Right renal pelvis (tissue), 4 donors: ENCODE results near the gene BMP7. TPM values are rescaled to one million over a fixed set of nuclear protein-coding genes. Genes with fewer than 3 reads are reported as not detected.
"Not testable (repeated sequence)": the region's sequence is repeated elsewhere in the genome, so short reads cannot be mapped to it uniquely, and the experiment has no call there.

ENCODE experiments used
- DNase-seq, 4 donors: peaks; one replicate each; pipeline ENCODE4 v3.0.0-alpha.2; 2013; ENCODE audit warnings: low read depth in 4 of 4, low spot score in 3 of 4, missing footprints in 1 of 4
- polyA plus RNA-seq, 4 donors: library from polyadenylated mRNA; unstranded; fragments of 120-200 nt; gene quantifications; one replicate each; pipeline ENCODE4 v1.2.1, GENCODE V29; 2013; ENCODE audit not compliant: insufficient read length in 4 of 4

The BMP7 gene
- polyA plus RNA-seq, 4 donors: 80.9 to 110 (median 86.5) TPM

DNA sequence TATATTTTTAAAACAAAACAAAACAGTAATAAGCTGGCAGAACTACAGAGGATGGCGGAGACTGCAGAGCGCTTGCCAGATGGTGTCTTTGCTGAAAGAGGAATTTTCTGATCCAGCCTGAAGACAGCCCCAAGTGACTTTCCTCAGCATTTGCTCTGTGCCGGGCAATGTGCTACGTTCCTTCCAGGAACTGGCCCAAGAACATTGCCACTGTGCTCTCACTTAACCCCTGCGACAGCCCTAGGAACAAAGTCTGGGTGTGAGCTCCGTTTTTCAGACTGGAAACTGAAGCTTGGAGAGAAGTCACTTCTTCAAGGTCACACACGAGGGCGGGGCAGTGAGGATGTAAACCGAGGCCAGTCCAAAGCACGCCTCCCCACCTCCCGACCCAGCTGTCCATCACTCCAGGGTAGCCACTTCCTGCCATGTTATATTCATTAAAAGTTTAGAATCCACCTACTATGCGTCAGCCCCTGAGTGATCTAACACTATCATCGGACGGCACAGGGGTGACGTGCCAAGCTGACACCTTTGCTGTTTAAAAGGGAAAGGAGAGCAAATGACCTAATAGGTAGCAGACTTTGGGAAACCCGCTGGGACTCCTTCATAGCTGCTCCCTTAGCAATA is 22.3 kb upstream of the BMP7 start:
- DNase-seq: no peak

DNA sequence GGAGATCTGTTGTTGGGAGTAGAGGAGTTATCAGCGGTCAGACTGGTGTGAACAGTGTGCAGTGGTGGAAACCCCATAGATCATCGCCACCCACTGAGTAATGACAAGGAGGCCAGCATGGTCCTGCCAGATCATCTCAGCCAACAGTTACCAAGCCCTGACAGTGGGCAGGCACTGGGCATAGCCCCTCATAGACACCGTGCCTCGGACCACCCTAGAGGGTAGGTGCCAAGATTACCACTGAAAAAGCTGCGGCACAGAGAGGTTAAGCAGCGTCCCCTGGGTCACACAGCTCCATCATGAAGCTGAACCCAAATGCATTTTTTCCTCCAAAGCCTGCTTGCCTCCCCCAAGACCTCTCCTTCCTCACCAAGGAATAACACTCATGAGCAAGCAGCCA is 21.5 kb upstream of the BMP7 start:
- DNase-seq: no peak

DNA sequence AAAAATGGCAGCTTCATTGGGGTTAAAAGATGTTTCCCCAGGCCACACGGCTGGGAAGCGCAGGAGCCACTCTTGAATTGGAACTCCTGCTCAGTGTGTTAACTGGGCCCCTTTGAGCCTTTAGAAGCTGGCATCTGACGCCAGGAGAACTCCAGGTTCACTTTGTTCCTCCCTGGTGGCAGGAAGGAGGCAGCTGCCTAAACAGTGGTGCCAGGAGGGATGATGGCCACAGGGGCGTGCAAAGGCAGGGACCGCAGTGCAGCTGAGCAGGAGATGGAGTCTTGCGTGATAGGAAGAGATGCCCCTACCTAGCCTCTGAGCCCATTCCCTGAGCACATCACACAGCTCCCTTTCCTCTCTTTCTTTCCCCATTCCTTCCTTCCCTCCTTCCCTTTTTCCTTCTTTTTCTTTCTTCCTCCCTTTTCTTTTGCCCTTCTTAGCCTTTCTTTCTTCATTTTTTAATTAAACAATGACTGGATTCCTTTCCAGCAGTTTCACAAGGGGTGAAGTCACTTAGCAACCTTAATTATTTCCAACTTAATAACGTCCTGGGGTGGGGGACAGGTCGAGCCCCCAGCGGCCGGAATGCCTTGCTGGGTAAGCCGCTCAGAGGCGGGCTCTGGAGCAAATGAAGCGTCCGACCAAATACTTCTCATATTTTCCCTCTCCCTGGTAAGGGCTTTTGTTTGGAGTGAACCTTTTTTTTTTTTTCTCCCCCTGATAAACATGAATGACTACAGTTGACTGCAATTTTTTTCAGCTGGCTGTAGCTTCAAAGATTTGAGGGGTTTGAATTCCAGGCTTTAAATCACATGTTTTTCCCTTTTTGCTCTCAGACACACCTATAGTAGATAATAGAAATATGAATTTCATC is 20.8 kb upstream of the BMP7 start:
- DNase-seq: no peak

DNA sequence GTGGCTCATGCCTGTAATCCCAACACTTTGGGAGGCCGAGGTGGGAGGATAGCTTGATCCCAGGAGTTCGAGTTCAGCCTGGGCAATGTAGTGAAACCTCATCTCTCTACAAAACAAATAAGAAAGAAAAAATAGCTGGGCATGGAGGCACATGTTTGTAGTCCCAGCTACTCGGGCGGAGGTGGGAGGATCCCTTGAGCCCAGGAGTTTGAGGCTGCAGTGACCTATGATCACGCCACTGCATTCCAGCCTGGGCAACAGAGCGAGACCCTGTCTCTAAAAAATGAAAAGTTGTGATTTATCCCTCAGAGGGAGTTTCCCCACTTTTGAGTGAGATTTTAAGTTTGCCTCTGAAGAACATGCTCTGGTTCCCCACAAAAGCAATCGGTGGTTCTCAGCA is 17.4 kb upstream of the BMP7 start:
- no peak for DNase-seq

DNA sequence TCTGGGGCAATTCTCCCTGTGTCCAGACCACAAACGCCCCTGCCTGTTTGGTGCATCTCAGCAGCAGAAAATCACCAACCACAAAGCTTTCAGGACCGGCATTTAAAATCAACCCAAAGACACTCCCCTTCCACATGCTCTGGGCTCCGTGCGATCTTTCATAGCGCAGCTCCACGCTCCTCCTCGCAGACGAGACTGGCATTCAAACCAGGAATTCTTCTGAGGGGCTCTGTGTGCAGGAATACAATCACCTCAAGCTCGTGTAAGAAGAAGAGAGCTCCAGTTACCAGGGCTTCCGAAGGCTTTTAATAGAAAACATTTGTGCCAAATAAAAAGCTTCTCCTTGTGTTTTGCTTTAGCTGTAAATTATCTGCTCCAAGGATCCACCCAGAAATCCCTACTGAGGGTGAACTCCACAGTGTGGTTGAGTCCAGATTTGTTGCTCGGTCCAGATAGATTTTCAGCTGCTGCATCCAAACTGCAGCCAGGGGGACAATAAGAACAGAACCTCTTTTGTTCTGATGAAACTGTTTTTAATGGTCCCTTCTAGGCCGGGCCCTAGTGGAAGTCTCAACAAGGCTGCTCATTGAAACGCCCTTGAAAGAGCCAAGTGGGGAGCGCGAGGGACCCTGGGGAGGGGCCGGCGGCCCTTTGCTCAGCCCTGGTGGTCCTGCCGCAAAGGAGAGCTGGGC is 16.4 kb upstream of the BMP7 start:
- DNase-seq: no peak

DNA sequence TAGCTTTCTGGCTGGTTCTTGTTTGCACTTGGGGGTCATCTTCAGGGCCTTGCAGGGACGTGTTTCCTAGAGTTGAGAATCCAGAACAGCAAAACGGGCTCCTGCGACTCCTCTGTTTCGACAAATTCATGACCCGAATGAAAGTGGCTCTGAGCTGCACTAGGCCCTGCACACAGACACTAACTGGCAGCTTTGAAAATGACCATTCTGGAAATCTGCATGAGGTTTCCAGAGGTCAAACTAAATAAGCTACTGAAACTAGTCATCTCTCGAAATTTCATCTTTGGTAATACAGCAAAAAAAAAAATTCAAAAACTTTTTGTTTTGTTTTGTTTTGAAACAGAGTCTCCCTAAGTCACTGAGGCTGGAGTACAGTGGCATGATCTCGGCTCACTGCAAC is 15.5 kb upstream of the BMP7 start:
- DNase-seq: no peak

DNA sequence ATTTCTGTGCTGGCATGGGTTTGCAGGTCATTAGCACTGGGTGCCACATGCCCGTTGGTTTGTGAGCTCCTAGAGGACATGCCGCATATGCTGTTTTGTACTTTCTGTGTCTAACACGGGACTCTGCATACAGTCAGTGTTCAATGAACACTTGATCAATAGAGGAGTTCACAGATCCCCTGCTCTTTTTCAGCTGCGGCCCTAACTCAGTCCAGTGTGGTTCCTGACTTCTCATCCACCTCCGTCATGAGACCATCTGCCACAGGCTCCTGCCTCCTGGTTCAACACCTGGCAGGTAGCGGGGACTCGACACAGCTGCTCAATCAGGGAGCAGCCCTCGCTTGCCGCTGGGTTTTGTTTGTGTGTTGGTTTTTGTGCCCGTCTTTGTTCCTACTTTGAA is 13.8 kb upstream of the BMP7 start:
- no peak for DNase-seq

DNA sequence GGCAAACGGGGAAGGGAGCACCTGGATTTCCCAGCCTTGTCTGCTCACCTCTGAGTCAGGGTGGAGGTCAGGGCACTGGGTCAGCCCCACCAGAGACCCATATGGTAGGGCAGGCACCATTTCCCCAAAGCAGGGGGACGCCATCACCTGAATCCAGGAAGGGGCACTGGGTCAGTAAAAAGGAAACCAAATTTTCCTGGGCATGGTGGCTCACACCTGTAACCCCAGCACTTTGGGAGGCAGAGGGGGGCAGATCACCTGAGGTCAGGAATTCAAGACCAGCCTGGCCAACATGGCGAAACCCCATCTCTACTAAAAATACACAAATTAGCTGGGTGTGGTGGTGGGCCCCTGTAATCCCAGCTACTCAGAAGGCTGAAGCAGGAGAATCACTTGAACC is 13.1 kb upstream of the BMP7 start:
- DNase-seq: not testable (repeated sequence)

DNA sequence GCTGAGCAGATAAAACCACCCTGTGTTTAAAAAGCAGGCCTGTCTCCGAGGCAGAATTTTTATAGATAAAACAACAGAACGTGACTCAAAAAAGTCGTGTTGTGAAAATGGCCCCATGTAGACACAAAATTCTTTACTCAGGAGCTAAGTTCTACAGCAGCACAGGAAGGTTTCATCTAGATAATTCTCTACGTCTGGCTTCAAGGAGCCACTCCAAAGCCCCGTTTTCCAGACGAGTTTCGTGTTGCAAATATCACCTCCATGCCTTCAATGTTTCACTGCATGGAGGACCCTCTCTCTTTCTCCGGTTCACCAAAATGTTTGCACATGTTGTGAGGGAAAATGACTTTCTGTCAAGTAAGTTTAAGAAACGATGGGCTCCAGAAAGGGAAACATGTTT is 12.0 kb upstream of the BMP7 start:
- DNase-seq: no peak

DNA sequence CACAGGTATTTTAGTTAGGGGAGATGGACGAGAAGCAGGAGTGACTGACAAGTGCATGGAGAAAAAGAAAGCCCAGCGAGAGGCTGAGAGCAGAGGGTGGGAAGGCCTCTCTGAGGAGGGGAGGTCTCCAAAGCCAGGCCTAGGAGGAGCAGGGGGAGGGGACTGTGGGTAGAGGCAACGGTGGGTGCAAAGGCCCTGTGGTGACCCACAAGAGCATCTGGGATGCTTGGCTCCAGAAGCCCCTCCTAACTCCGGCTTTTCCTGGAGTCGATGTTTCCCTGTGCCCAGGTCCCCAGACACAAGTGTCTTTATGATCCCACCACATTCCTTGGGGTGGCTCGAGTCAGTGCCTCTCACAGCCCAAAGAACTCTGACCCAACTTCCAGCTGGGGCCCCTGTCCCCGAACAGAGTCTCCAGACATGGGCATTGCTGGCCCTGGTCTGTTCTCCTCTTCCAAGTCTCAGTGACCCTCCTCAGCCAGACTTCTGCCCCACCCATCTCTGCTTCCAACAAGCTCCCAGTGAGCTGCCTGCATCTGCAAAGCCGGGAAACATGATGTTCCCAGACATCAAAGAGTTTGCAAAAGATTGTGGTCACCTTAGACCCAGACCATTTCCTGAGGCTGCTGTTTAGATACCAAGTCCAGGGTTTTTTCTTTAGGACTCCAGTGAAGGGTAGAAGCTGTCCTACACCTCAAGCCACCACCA is 11.1 kb upstream of the BMP7 start:
- no peak for DNase-seq

DNA sequence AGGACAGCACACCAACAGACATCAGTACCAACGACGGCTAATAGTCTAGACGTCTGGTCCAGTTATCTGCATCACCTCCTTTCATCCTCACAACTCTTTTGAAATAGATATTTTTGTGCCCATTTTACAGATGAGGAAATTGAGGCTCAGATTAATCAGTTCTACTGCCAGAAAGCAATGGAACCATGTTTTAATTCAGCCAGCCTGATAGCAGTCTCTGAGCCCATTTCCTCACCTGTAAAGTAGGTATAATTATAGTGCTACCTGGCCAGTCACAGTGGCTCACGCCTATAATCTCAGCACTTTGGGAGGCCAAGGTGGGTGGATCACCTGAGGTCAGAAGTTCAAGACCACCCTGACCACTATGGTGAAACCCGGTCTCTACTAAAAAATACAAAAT is 9.8 kb upstream of the BMP7 start:
- DNase-seq: no peak

DNA sequence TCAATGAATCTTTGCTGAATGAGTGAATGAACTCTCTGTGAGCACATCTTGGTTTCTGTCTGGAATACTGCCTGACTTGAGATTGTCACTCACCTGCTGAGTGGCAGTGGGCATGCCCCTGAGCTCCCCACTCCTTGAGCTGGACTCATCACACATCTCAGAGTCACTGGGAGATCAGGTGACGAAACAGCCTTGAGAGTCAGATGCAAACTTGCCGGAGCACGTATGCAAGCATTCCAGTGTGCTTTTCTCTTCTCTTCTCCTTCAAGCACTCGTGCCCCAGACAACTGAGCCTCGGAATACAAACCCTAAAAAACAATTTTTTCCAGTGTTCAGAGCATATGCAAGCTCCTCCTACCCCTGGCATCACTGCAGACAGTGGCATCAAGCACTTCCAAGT is 9.4 kb upstream of the BMP7 start:
- DNase-seq: no peak

DNA sequence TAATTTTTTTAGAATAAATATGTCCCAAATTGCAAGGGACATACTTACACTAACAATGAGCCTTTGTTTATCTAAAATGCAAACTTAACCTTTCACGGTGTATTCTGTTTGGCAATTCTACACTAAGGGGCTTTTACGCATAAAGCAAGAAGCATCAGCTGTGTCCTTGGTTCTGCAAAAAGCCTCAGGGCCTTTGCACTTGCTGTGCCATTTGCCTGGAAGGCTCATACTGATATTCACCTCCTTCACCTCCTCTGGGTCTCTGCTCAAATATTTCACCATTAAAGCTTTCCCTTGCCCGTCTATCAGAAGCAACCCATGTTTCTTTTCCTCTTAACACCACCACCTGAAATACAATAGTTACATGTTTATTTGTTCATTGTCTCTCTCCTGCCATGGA is 8.9 kb upstream of the BMP7 start:
- no peak for DNase-seq

DNA sequence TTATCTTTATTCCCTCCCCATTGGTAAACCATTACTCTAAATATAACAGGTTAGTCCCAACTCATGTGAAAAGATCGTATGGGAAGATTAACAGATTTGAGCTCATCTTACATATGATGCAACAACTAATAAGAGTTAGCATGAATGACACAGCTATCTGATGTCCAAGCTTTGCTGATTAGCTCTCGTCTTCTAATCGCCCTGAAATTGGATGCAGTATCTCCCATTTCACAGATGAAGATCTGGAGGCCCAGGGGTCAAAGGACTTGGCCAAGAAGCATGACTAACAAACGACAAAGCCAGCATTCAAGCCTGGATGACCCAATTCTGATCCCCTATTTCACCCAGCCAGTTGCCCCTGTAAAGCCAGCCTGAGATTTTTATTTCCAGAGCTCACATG is 8.4 kb upstream of the BMP7 start:
- DNase-seq: no peak

DNA sequence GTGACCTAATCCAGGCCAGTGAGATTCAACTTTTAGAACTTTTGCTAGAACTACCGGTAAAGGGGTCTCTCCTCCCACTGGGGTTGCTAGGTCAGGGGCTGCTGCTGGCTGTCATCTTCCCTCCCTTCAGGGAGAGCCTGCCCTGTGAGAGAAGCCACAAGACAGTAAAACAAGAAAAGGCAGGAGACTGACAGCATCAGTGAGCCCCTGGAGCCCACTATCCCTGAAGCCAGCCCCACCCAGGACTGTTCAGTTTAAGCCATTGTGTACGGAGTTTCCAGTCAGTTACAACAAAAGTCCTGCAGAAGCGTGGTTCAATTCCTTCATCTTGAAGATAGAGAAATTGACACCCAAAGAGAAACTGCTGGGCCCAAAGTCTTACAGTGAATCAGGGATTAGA is 7.9 kb upstream of the BMP7 start:
- no peak for DNase-seq

DNA sequence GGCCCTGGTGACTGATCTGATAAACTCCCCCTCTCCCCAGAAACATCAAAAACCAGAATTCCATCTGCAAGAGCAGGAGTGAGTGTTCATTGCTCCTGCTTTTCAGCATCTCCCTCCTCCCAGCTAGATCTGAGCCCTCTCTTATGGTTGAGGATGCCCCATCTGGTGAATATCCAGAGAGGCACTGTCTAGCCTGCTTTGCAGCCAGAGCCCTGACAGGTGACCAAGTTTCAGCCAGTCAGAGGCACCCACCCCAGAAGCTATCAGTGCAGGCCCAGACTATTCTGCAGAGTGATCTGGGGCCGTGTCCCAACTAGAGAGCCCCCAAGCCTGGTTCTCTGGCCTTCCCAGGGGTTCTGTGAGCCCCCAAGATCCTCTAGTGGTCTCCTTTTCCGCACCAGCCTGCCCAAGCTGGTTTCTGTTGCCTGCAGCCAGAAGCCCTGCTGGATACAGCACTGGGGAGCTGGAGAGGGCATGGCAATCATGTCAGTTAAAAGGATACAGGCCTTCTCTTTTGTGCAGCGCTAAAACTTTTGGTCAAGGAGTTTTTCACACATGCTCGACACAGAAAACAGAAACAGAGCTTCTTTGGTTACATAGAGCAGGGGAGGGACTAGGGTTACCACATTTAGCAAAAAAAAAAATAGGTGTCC is 6.6 kb upstream of the BMP7 start:
- DNase-seq: no peak

DNA sequence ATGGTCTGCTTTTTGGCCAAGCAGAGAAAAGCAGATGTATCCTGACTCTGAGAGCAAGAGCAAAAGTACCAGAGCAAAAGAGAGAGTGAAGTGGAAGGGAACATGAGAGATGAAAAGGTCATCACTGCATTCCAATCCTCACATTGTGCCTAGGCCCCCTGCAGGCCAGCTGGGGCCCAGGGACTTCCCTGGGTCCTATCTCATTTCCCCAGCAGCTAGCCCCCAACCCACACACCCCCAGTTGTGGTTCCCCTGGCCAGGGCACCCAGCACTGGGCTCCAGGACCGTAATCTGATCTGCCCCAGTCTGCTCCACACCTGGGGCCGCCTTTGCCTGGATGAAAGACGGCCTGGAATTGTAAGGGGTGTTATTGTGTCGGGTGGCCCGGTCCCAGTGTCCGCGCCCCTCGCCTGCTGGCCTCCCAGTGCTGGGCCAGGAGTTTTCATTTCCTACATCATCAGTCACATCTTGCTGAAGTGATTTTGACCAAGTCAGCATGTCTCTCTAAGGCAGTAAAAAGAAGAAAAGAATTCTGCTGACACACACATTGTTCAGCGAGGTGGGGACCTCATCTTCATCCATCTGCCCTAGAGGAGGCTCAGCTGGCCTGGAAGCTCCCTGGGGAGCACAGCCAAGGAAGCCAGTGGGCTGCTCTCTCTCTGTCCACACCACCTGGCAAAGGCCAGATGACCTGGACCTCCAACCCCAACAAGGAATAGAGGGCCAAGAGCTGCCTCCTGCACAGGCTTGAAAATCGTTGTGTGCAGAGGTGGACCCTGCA is 4.0 kb upstream of the BMP7 start:
- DNase-seq: no peak

DNA sequence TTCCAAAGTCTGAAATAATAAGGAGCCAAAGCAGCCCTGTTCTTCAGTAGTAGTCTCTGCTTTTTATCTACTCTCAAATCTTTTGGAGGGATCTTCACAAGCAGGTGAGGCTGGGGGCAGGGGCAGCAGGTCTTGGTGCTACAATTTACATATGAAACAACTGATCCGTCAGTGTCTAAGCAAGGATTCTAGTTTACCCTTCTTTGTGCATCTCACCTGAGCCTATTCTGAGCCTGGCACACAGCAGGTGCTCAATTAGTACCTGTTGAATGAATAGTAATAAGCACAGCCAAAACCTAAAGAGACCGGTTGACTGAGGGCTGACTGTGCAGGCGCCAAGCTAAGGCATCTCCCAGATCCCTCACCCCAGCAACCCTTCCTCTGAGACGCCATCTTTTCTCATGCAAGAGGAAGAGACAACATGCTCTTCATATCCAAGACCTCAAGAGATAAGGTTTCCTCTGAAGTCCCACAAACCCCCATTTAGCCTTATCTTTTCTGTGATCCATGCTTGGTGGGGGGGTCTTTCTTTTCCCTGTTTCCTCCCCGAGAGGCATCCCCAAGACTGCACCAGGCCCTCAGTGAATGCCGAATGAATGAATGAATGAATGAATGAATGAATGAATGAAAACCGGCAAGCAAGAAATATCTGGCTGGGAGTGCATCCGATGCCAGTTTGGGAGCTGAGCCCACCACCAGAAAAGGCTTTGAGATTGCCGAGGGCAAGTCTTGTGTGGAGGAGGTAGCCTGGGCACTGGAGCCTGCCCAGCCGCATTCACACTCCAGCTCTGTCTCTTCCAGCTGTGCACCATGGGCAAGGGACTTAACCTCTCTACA is 2.9 kb upstream of the BMP7 start:
- DNase-seq: no peak
